CD4-positive, alpha-beta memory T cell (primary cell): ENCODE measurements around the gene VENTX. TPM values are rescaled to one million over a fixed set of nuclear protein-coding genes. Genes with fewer than 3 reads are reported as not detected.
A peak's percentile ranks its signal among the peaks of the same experiment; 100 is the strongest.

Experiments used
- CTCF ChIA-PET: fragments of 350-600 bp; sonication (Branson Sonifier 250); formaldehyde crosslinking; loops from one replicate; lab custom pipeline; 2021; ENCODE audit warnings: inconsistent platforms; ENCODE audit not compliant: partially characterized antibody; lab: Charles Lee
- POLR2A ChIA-PET: fragments of 350-600 bp; sonication (Branson Sonifier 250); formaldehyde crosslinking; loops from one replicate; lab custom pipeline; 2021; ENCODE audit not compliant: partially characterized antibody; lab: Charles Lee
- DNase-seq, 5 donors: peaks; one replicate each; pipeline versions ENCODE4 v3.0.0 to v3.0.0-alpha.2; 2020 to 2022; ENCODE audit warnings: mixed read lengths in 1 of 5
- H3K27ac ChIP-seq: one replicate; pipeline ENCODE4 v1.7.0; 2013; ENCODE audit warnings: low read depth, low read length
- H3K27me3 ChIP-seq: 2 replicates; pipeline ENCODE4 v1.7.0; 2013; ENCODE audit warnings: mild to moderate bottlenecking, low read length, moderate library complexity; ENCODE audit not compliant: insufficient read depth
- H3K36me3 ChIP-seq: 2 replicates; pipeline ENCODE4 v1.7.0; 2013; ENCODE audit warnings: mild to moderate bottlenecking, low read length, moderate library complexity; ENCODE audit not compliant: insufficient read depth
- H3K4me1 ChIP-seq: 2 replicates; pipeline ENCODE4 v1.7.0; 2013; ENCODE audit warnings: mild to moderate bottlenecking, low read length, moderate library complexity; ENCODE audit not compliant: insufficient read depth
- H3K4me3 ChIP-seq, 2 donors: one replicate each; pipeline ENCODE4 v1.7.0; 2013; ENCODE audit warnings: low read length in 2 of 2, mild to moderate bottlenecking in 1 of 2
- H3K9me3 ChIP-seq, 2 donors: one replicate each; pipeline ENCODE4 v1.7.0; 2013; ENCODE audit warnings: low read length in 2 of 2, control low read depth in 1 of 2; ENCODE audit not compliant: control insufficient read depth in 1 of 2
- H3K27ac Mint-ChIP-seq, 7 donors: one replicate each; pipeline ENCODE4 v1.8.0; 2020 to 2021; ENCODE audit warnings: mixed read lengths in 7 of 7, mild to moderate bottlenecking in 6 of 7, inconsistent platforms in 3 of 7, moderate library complexity in 3 of 7
- H3K27me3 Mint-ChIP-seq, 2 donors: one replicate each; pipeline ENCODE4 v1.8.0; 2020 to 2021; ENCODE audit warnings: mixed read lengths in 2 of 2
- H3K36me3 Mint-ChIP-seq, 2 donors: one replicate each; pipeline ENCODE4 v1.8.0; 2020 to 2021; ENCODE audit warnings: mixed read lengths in 2 of 2, inconsistent platforms in 1 of 2, mild to moderate bottlenecking in 1 of 2
- H3K4me1 Mint-ChIP-seq, 4 donors: one replicate each; pipeline ENCODE4 v1.8.0; 2020 to 2021; ENCODE audit warnings: mixed read lengths in 4 of 4, mild to moderate bottlenecking in 1 of 4
- H3K4me3 Mint-ChIP-seq, 8 donors: one replicate each; pipeline ENCODE4 v1.8.0; 2020 to 2021; ENCODE audit warnings: mixed read lengths in 8 of 8, mild to moderate bottlenecking in 7 of 8, moderate library complexity in 6 of 8, inconsistent platforms in 3 of 8
- H3K9me3 Mint-ChIP-seq, 8 donors: one replicate each; pipeline ENCODE4 v1.8.0; 2020 to 2021; ENCODE audit warnings: mixed read lengths in 8 of 8, mild to moderate bottlenecking in 5 of 8, inconsistent platforms in 3 of 8, moderate library complexity in 1 of 8
- intact Hi-C: fragments of 100-400 bp; cut with micrococcal nuclease; formaldehyde crosslinking; loops from one replicate; pipeline ENCODE4 v1.15.1; 2023
- polyA plus RNA-seq, 2 donors: library from polyadenylated mRNA; unstranded; fragments of 300-500 nt; fragmentation: Illumina TruSeq; gene quantifications; one replicate each; pipeline ENCODE4 v1.2.3, GENCODE V29; 2021
- total RNA-seq, 2 experiments: library from RNA; stranded (reverse); gene quantifications; one replicate each; pipeline ENCODE4 v1.2.3, GENCODE V29; 2021

Gene VENTX
- total and polyA plus RNA-seq, 4 experiments from 2014 or later, result not detected

DNA sequence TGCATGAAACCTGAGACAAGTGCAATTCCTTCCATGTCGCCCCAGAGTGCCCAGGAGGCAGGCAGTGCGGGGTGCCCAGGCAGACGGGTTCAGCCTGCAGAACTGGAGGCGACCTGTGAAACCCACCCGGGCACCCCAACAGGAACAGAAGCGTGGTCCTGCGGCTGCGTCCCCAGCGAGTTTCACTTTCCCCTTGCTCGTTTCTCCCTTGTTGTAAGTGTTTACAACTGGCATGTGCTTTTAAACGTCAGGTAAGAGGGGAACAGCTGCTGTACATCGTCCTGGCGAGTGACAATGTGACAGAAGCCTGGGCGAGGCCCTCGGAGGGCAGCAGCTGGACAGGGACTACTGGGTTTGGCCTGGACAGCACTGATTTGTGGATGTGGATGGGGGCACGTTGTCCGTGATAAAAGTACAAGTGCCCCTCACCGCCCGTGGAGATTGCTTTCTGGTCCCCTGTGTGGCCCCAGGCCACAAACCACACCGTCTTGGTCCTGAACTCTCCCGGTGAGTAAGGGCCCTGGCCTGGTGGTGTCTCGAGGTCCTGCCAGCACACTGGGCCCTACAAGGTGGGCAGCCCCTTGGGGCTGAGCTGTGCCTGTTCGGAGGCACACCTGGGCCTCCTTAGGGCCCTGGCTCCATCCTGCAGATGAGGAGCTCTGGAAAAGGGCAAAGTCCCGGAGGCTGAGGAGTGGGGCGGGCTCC is 4.0 kb downstream of the VENTX start:
- CTCF ChIA-PET, result no interaction called here
- POLR2A ChIA-PET, result interaction anchor here (1.5 kb wide), 2 partner anchors 16 to 33 kb away, joined by 3 to 6 read pairs; no protein-coding TSS in a partner anchor
- Histone ChIP-seq H3K36me3 (no peaks in the 10 kb centered on the region), H3K27me3 (peaks cover 28% of the 10 kb centered on the region), H3K4me3 (peak overlapping the region; percentile 42 to 44), H3K9me3 (no peaks in the 10 kb centered on the region), H3K4me1 (peaks cover 24% of the 10 kb centered on the region), H3K27ac (no peak overlapping the region)
- H3K27me3 Mint-ChIP-seq, result peaks cover 32 to 33% of the 10 kb centered on the region in 2 donors
- H3K9me3 Mint-ChIP-seq, result peaks cover 0 to 1% (median 0%) of the 10 kb centered on the region in 8 donors
- peak overlapping the region; percentile 73 to 88 (median 84) for H3K4me3 Mint-ChIP-seq
- intact Hi-C loops, result no loop called here
- H3K36me3 Mint-ChIP-seq, result no peaks in the 10 kb centered on the region
- peak in 1 of 5 donors; percentile 24 for DNase-seq
- peak overlapping the region in 4 of 7 donors; percentile 2 to 76 (median 45) for H3K27ac Mint-ChIP-seq
- H3K4me1 Mint-ChIP-seq, result peaks cover 13 to 25% (median 18%) of the 10 kb centered on the region in 4 donors

DNA sequence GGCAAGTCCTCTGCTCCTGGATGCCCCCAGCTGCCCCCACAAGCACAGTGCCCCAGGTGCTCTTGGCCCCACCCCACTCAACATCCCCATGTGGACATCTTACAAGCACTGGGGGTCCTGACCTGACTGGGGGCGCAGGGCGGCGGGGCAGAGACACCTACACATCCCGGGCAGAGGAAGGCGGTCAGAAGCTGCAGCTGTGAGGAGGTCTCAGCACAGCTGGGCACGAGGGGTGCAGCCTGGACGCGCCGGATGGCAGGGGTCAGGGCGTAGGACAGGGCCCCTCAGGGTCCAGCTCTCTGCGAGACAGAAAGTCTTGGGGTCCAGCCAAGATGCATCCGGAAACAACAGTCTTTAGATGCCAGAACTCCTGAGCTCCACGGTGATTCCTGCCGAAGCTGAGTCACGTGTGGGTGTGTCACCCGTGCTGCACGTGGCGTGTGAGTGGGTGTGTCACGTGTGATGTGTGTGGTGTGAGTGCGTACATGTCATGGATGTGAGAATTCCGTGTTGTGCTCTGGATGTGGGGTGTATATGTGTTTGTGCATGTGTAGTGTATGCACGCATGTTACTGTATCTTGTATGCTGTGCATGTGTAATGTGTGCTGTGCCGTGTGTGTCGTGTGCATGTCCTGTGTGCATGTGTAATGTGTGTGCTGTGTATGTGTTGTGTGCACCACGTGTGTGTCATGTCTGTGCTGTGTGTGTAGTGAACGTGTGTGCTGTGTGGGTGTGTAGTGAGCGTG is 5.1 kb downstream of the VENTX start:
- H3K4me3 ChIP-seq, result no peak overlapping the region
- H3K9me3 ChIP-seq, result no peaks in the 10 kb centered on the region
- H3K4me3 Mint-ChIP-seq, result peak overlapping the region in 3 of 8 donors; percentile 3 to 49 (median 46)
- no peak for DNase-seq
- H3K27me3 Mint-ChIP-seq, result peaks cover 32 to 33% of the 10 kb centered on the region in 2 donors
- intact Hi-C loops, result no loop called here
- POLR2A ChIA-PET, result interaction anchor here (1.5 kb wide), 2 partner anchors 15 to 32 kb away, joined by 3 to 6 read pairs; no protein-coding TSS in a partner anchor
- no peaks in the 10 kb centered on the region for H3K36me3 ChIP-seq
- H3K27me3 ChIP-seq, result peaks cover 24% of the 10 kb centered on the region
- CTCF ChIA-PET, result no interaction called here
- H3K36me3 Mint-ChIP-seq, result no peaks in the 10 kb centered on the region
- H3K4me1 ChIP-seq, result peaks cover 15% of the 10 kb centered on the region
- peaks cover 0 to 1% (median 0%) of the 10 kb centered on the region in 8 donors for H3K9me3 Mint-ChIP-seq
- H3K27ac ChIP-seq, result no peak overlapping the region
- H3K4me1 Mint-ChIP-seq, result peaks cover 13 to 25% (median 18%) of the 10 kb centered on the region in 4 donors
- H3K27ac Mint-ChIP-seq, result no peak overlapping the region

DNA sequence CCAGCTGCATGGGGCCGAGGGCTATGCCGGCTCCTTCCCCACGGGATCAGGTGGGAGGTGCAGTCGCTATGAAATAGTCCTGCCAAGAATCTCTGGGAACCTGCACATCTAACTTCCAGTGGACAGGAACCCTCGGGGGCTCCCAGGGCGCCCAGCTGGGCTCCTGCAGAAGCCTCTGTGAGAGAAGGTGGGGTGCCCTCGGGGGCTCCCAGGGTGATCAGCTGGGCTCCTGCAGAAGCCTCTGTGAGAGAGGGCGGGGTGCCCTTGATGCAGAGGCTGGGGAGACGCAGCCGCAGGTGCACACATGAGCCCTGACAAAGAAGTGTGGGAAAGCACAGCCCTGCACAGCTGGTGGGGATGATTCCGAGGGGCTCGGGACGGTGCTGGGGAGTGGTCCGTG is 5.9 kb downstream of the VENTX start:
- Mint-ChIP-seq H3K4me1 (peaks cover 13 to 23% (median 16%) of the 10 kb centered on the region in 4 donors), H3K27ac (peak overlapping the region in 1 of 7 donors; percentile 17), H3K36me3 (no peaks in the 10 kb centered on the region), H3K9me3 (no peaks in the 10 kb centered on the region), H3K27me3 (peaks cover 30 to 31% of the 10 kb centered on the region in 2 donors), H3K4me3 (no peak overlapping the region)
- no peak for DNase-seq
- ChIA-PET CTCF (no interaction called here), POLR2A (no interaction called here)
- Histone ChIP-seq H3K27ac (no peak overlapping the region), H3K27me3 (peaks cover 21% of the 10 kb centered on the region), H3K9me3 (no peaks in the 10 kb centered on the region), H3K4me1 (peaks cover 15% of the 10 kb centered on the region), H3K4me3 (no peak overlapping the region), H3K36me3 (no peaks in the 10 kb centered on the region)
- intact Hi-C loops, result no loop called here

DNA sequence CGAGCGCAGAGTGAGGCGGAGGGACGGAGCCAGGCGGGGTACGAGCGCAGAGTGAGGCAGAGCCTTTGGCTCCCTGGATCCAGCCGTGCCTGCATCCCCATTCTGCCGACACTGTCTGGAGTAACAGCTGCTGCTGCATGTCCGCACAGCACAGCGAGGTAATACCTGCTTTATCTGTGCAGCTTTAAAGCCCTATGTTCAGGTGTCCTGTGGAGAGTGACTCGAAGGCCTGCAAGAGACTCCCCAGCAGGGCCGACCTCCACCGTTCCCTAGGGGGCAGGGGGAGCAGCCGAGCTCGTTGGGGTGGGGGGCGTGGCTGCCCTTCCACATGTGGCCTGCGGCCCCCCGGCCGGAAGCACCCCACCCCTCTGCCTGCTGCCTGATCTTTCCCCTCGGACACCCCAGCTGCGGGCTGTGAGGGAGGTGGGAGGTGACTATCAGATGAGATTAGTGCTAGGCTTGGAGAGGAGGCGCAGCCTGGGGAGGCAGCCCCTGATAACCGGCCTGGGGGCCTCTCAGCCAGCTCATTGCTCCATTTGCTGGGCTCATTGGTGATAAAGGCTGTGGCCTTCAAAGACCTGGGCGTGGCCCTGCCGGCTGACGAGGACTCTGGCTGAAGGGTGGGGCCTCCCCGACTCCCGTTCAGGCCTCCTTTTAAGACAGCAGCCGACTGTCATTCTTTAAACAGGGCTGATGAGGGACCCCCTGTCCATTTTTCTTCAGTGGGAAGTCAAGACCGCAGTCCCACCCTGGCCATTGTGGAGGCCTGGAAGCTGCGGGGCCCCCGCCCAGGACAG is 8.0 kb downstream of the VENTX start:
- H3K36me3 ChIP-seq, result no peaks in the 10 kb centered on the region
- Mint-ChIP-seq H3K27ac (no peak overlapping the region), H3K9me3 (no peaks in the 10 kb centered on the region), H3K36me3 (no peaks in the 10 kb centered on the region), H3K4me3 (no peak overlapping the region), H3K4me1 (peaks cover 12 to 19% (median 17%) of the 10 kb centered on the region in 4 donors), H3K27me3 (peaks cover 21 to 22% of the 10 kb centered on the region in 2 donors)
- no peak overlapping the region for H3K27ac ChIP-seq
- DNase-seq, result no peak
- CTCF ChIA-PET, result interaction anchor here (0.9 to 1.3 kb wide), 4 partner anchors 14 to 75 kb away, joined by 3 to 4 read pairs (median 4); no protein-coding TSS in a partner anchor
- POLR2A ChIA-PET, result no interaction called here
- H3K4me1 ChIP-seq, result peaks cover 15% of the 10 kb centered on the region
- H3K9me3 ChIP-seq, result no peaks in the 10 kb centered on the region
- intact Hi-C loops, result loop anchor here (2.0 kb wide), 1 partner anchor 73 kb away; no protein-coding TSS in a partner anchor
- no peak overlapping the region for H3K4me3 ChIP-seq
- peaks cover 10% of the 10 kb centered on the region for H3K27me3 ChIP-seq

DNA sequence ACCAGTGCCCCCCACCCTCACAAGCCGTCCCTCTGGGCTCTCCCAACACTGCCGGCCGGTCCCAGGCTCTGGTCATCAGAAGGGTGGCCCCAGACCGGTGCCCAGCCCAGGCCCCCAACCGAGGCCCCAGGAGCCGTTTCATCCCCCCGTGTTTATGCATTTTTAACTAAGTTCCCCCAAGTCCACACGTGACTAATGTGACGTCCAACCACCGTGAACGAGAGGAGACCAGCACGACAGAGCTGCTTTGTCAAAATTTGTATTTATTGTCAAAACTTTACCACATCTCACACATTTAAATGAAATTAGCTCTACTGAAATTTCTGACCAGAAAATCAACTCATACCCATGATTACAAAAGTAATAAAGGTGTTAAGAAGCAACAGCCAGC is 8.6 kb downstream of the VENTX start:
- Mint-ChIP-seq H3K27ac (no peak overlapping the region), H3K4me3 (no peak overlapping the region), H3K36me3 (no peaks in the 10 kb centered on the region), H3K27me3 (peaks cover 17% of the 10 kb centered on the region in 2 donors), H3K4me1 (peaks cover 7 to 15% (median 12%) of the 10 kb centered on the region in 4 donors), H3K9me3 (no peaks in the 10 kb centered on the region)
- intact Hi-C loops, result loop anchor here (2.0 kb wide), 1 partner anchor 73 kb away; no protein-coding TSS in a partner anchor
- no peak for DNase-seq
- Histone ChIP-seq H3K27me3 (peaks cover 5% of the 10 kb centered on the region), H3K36me3 (no peaks in the 10 kb centered on the region), H3K9me3 (no peaks in the 10 kb centered on the region), H3K4me1 (peaks cover 10% of the 10 kb centered on the region), H3K27ac (no peak overlapping the region), H3K4me3 (no peak overlapping the region)
- ChIA-PET CTCF (interaction anchor here (0.9 to 1.3 kb wide), 5 partner anchors 13 to 75 kb away, joined by 3 to 5 read pairs (median 4); partner anchors contain the start of gene ADAM8), POLR2A (no interaction called here)

DNA sequence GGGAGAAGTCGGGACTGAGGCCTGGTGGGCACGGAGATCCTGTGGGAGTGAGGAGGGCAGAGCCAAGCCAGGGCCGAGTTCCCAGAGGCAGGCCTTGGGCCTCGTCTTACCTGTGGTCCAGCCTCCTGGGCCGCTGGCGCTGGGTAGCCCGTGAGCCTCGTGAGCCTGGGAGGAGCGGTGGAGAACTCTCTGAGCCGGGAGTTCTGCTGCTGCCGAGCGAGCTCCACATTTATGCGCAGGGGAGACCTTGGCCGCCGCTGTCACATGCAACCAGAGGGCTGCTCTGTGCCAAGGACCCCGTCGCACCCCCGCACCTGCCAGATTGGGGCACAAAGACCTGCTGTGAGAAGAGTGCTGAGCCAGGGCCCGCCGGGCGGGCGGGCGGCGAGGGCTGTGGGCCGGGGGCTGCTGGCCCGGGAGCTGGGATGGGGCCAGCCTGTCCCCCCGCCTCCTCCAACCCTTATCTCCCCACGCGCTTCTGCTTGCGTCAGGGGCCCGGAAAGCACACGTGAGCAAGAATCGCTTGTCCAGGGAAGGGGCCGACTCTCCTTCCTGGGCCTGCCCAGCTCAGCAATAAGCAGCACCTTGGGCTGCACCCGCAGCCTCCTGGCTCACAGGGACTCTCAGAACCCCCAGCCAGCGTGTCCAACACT is 10.2 kb downstream of the VENTX start:
- intact Hi-C loops, result loop anchor here (2.0 kb wide), 1 partner anchor 71 kb away; no protein-coding TSS in a partner anchor
- ChIA-PET CTCF (no interaction called here), POLR2A (no interaction called here)
- Mint-ChIP-seq H3K36me3 (no peaks in the 10 kb centered on the region), H3K9me3 (no peaks in the 10 kb centered on the region), H3K4me1 (peaks cover 0 to 9% (median 3%) of the 10 kb centered on the region in 4 donors), H3K27me3 (peaks cover 7% of the 10 kb centered on the region in 2 donors), H3K4me3 (no peak overlapping the region), H3K27ac (no peak overlapping the region)
- Histone ChIP-seq H3K9me3 (no peaks in the 10 kb centered on the region), H3K27me3 (no peaks in the 10 kb centered on the region), H3K36me3 (no peaks in the 10 kb centered on the region), H3K27ac (no peak overlapping the region), H3K4me3 (no peak overlapping the region), H3K4me1 (no peaks in the 10 kb centered on the region)
- no peak for DNase-seq
